HG03039 (cell line): ENCODE data around the gene B4GALNT3.

Experiments
- ATAC-seq: cut with Tn5 transposase; IDR thresholded peaks from one replicate; pipeline ENCODE4 v1.9.1; 2021; ENCODE audit warnings: mild to moderate bottlenecking, moderate library complexity; ENCODE audit not compliant: unreplicated experiment

The B4GALNT3 gene

DNA sequence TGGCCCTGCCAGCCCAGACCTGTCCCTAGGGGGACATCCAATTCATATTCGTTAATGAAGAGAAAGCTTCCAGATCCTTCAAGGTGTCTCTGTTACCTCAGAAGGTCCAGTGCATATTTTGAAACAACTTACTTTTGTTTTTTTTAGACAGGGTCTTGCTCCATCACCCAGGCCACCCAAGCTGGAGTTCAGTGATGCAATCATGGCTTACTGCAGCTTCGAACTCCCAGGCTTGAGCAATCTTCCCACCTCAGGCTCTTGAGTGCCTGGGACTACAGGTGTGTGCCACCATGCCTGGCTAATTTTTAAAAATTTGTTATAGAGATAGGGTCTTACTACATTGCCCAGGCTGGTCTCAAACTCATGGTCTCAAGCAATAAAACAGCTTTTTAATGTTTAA, 48.4 kb downstream of the B4GALNT3 start:
- ATAC-seq = no peak

DNA sequence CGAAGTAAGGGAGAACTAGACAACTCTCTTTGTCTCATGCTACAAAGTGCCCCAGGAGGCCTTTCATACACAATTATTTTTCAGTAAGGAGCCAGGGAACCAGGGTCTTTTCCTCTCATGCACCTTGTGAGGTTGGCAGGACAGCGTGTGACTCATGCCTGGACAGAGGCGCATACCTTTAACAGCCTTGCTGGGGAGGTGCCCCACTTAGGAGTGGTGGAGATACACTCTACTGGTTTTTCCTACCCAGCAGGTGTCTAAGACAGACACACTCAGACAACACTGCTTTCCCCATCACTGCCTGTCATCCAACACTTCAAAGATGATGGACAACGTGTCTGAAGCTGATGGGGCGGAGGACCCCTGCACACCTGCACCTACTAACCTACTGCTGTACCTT, 49.1 kb downstream of the B4GALNT3 start:
- no peak for ATAC-seq

- no peak for ATAC-seq
These were observed 49.8 kb downstream of the B4GALNT3 start for GRCh38 chr12:509500-509899.

GRCh38 chr12:510071-510825, 50.5 kb downstream of the B4GALNT3 start:
- no peak for ATAC-seq

- no peak for ATAC-seq
These were observed 53.2 kb downstream of the B4GALNT3 start for GRCh38 chr12:512933-513332.

DNA sequence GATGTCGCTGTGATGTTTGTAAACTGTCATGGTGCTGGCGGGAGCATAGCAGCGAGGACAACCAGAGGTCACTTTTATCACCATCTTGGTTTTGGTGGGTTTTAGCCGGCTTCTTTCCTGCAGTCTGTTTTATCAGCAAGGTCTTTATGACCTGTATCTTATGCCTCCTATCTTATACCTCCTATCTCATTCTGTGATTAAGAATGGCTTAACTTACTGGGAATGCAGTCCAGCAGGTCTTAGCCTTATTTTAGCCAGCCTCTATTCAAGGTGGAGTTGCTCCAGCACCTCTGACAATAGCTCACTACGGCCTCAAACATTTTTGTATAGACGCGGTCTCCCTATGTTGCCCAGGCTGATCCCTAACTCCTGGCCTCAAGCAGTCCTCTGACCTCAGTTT, 53.7 kb downstream of the B4GALNT3 start:
- no peak for ATAC-seq

DNA sequence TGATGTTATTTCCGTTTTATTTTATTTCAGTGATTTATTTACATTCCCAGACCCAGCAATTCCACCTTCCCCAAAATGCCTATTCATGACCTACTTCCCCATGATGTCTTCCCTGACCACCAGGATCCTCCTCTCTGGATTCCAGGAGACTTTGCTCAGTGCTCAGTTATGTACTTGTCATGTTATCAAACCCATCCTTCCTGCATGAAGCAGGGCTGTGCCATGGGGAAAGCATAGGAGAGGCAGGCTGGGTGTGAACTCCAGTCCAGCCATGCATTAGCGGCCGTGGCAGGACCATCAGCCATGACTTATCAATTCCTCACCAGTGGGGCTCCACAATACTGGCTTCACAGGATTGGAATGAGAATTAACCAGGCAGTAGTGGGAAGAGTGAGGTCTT, 57.8 kb downstream of the B4GALNT3 start:
- ATAC-seq = no peak

DNA sequence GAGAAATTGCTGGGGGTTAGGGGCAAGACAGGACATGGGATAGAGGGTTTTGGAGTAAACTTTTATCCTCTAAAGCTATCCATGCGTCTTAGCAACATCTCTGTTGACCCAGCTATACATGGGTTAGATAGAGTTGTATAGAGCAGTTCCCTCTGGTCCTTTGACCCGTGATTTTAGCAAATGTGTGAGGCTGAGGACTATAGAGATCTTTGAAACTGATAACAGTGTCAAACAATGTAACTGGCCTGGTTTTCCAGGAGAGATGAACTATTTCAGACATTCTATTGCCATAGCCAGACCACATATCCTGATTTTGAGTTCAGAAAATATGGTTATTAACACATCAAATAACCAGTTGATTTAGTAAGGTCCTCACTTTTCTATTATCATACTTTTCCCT, 60.4 kb downstream of the B4GALNT3 start:
- no peak for ATAC-seq

- ATAC-seq = no peak
These were observed 63.1 kb downstream of the B4GALNT3 start for GRCh38 chr12:522692-523378.

- no peak for ATAC-seq
These were observed 64.6 kb downstream of the B4GALNT3 start for GRCh38 chr12:524167-524951.

- ATAC-seq = no peak
These were observed 66.3 kb downstream of the B4GALNT3 start for GRCh38 chr12:526089-526488.

DNA sequence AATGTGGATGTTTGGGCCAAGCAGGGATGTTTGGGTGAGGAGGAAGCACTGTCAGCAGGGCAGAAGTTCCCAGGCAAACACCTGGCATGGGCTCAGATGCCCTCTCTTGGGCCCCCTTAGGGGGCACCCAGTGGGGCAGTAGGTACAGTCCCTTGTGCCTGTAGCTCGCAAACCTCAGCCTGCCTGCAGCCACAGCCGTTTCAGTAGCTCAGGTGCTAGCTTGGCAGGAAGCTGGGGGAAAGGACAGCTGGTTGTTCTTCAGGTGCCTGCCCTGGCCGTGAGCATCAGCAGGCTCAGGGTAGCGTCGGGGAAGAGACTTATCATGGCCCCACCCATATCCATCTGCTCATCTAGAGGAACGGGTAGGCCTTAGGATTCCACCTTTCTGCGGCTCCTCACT, 67.5 kb downstream of the B4GALNT3 start:
- ATAC-seq = no peak

DNA sequence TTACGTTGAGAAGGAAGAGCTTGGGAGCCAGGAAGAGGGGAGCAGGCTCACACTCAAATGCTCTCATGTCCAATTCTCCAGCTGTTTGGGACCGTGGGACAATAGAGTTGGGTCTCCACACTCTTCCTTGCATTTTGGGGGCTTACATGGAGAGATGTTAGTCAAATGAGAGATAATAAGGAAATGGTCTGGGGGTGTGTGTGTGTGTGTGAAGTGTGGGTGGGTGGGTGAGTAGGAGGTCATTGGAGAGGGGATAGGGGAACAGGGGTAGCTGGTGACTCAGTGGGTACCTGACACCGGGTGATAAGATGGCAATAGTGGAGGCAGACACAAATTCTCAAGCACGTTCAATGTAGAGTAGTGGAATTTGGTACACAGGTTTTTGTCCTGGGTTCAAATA, 68.0 kb downstream of the B4GALNT3 start:
- no peak for ATAC-seq

DNA sequence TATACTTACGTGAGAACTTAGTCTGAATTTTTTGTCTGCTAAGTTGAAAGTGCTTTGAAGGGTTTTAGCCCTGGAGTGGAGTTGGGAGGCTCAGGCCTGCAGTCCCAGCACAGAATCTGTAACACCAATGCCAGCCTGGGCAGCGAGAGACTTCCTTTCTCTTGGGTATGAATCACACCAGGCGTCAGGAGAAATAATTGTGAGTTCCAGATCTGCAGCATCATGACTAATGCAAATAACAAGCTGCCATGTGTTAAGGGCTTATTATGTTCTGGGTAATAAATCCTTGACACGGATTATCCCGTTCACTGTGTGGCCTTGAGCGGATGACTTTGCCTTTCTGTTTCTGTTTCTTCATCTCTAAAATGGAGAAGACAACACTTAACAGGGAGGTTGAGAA, 70.6 kb downstream of the B4GALNT3 start:
- no peak for ATAC-seq

DNA sequence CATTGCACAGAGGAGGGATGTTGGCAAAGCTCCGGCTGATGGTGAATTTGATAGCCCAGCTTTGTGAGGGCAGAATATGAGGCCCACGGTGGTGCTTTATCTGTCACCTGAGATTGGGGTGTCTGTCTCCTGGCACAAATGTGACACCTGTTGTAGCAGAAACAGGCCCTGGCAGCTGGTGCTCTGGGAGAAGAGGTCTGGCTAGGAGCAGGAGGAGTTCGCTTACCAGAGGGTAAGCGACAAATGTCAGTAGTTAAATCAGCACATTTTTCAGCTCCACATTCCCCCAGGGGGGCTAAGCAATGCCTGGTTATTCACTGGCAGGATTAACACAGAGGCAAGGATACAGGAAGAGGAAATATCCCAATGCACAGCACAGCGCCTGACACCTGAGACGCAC, 71.1 kb downstream of the B4GALNT3 start:
- no peak for ATAC-seq

DNA sequence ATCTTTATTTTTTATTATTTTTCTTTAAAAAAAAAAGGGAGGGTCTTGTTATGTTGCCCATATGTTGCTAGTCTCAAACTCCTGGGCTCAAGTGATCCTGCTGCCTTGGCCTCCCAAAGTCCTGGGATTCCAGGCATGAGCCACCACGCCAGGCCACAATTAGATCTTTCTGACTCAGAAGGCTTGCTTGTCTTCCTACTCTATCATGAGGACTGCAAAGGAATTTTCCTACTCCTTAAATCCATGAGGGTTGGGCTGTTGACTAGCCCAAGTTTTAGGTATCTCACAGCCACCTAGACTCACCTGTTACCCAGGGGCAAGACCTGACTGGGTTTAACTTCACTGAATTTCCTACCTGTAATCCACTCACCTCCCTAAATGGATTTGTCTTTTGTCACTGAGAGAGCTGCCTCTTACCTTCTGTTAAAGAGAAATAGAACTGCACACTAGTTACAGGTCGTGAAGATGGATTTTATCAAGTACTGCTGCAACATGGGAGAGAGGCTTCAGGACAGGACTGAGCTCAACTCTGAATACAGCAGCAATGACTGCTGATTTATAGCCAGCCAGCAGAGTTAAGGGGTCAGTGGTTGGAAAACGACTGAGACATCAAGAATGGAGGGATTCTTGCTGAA, 72.3 kb downstream of the B4GALNT3 start:
- ATAC-seq = no peak

GRCh38 chr12:532908-533565, 73.3 kb downstream of the B4GALNT3 start:
- no peak for ATAC-seq

GRCh38 chr12:533718-534117, 74.0 kb downstream of the B4GALNT3 start:
- no peak for ATAC-seq

DNA sequence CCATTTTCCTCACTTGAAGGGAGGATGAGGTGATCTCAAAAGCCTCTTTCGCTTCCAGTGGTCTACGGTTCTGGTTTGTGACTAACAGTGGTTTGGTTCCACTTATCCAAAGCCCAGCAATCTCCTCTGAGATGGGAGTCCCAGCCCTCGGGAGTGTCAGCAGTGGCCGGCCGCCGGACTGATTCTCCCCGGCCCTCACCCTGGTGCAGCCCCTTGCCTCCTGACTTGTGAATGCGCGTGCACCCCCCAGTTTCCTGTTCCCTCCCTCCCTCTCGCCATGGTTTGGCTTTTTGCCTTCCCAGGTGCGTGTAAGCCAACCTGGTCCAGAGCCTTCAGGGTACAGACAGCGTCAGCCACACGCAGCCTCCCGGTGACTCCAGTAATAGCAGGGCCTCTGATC, 74.5 kb downstream of the B4GALNT3 start:
- ATAC-seq = no peak

- ATAC-seq = no peak
These were observed 75.7 kb downstream of the B4GALNT3 start for GRCh38 chr12:535396-535795.

DNA sequence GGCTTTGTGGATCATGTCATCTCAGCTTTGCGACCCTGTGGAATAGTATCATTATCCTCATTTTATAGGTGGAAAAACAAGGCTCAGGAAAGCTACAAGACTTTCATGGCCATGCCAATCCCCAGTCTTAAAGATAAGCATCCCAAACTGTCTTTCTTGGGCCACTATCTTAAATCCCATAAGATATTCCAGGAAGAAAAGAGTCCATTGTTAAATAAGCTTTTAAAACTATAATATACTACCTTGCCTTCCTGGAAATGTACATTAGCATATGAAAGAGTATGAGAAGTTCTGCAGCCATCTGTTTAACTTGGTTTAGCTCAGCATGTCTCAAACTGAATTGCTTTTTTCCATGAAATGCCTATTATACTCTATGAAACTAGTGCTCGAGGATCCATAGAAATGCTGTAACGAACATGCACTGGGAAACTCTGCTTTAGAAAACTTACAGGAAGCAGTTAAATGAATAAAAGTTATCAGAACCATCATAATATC, 77.1 kb downstream of the B4GALNT3 start:
- no peak for ATAC-seq
